MM.1S (cell line): ENCODE results near the gene GH1.

Source experiments
- CTCF ChIP-seq: fragments of 300-600 bp; sonication (generic); IDR thresholded peaks from 2 replicates; pipeline ENCODE4 v1.5.1; 2016; ENCODE audit warnings: antibody characterized with exemption, low read length, mixed read lengths
- EZH2 ChIP-seq: fragments of 300-600 bp; sonication (generic); optimal IDR thresholded peaks from 2 replicates; pipeline ENCODE3; 2017; ENCODE audit warnings: low read depth, mild to moderate bottlenecking, antibody characterized with exemption, low read length, mixed read lengths
- EZH2phosphoT487 ChIP-seq: fragments of 300-600 bp; sonication (generic); IDR thresholded peaks from 2 replicates; pipeline ENCODE4 v1.6.1; 2018; ENCODE audit warnings: antibody characterized with exemption, low read length

- TF ChIP-seq CTCF = peak; percentile 88
- no peak for TF ChIP-seq EZH2
- no peak for TF ChIP-seq EZH2phosphoT487
Observed at GRCh38 chr17:63919311-63919723, 678 bp upstream of the GH1 start.
